ENCODE data around the gene CEL. TPM values are rescaled to one million over a fixed set of nuclear protein-coding genes. Genes with fewer than 3 reads are reported as not detected.

Gene CEL
- total and polyA plus RNA-seq, 10 of the 15 experiments (the other 5 are each of a cell fraction or from before 2014, with no cell fraction given) = 0.05 to 4.1 (median 0.29) TPM; not detected in 2

- Histone ChIP-seq H3K4me3 (no peak overlapping the region), H3K9me3 (replicated peaks; ENCODE audit: control insufficient read depth, insufficient read depth, low read length) (no peaks in the 10 kb centered on the region), H3K4me2 (ENCODE audit: control insufficient read depth, insufficient read depth) (no peak overlapping the region), H3K79me2 (ENCODE audit: control insufficient read depth, insufficient read depth, low read length) (no peaks in the 10 kb centered on the region), H3K36me3 (ENCODE audit: control insufficient read depth in 2 of 2, insufficient read depth in 2 of 2, low read length in 1 of 2) (no peaks in the 10 kb centered on the region), H2AFZ (ENCODE audit: control insufficient read depth, low read depth, low read length) (no peak overlapping the region), H4K20me1 (ENCODE audit: control insufficient read depth, insufficient read depth) (no peaks in the 10 kb centered on the region), H3K9ac (ENCODE audit: control insufficient read depth, insufficient read depth, low read length) (no peak overlapping the region), H3K27me3 (replicated peaks in 1 of 2; ENCODE audit: control insufficient read depth in 2 of 2, insufficient read depth in 2 of 2, low read length in 1 of 2) (no peaks in the 10 kb centered on the region; a peak in 1 of 4 replicates), H3K27ac (ENCODE audit: control insufficient read depth, insufficient read depth) (no peak overlapping the region), H3K4me1 (ENCODE audit: control insufficient read depth, insufficient read depth, low read length) (no peaks in the 10 kb centered on the region)
- in situ Hi-C loops (cut with MboI) (no loop called here), intact Hi-C loops (cut with micrococcal nuclease; ENCODE audit: unreplicated experiment) (no loop called here)
- SMC1A ChIA-PET (ENCODE audit: uncharacterized antibody, unreplicated experiment) = interaction anchor here (1.2 kb wide), 1 partner anchor 21 kb away, joined by 3 read pairs; no protein-coding TSS in a partner anchor
- POLR2A ChIA-PET = no interaction called here
- CTCF ChIA-PET = interaction anchor here (2.6 kb wide), 1 partner anchor 69 kb away, joined by 8 read pairs; no protein-coding TSS in a partner anchor
- WGBS (ENCODE audit: insufficient coverage, insufficient replicate concordance, low lambda C conversion rate, missing lambda C conversion rate) = 43% methylated on average over 14 of the region's 14 CpGs
- DNase-seq (ENCODE audit: low read depth, low spot score) (no peak), FAIRE-seq (no peak), ATAC-seq (no peak)
- RAD21 ChIA-PET (ENCODE audit: unreplicated experiment) = no interaction called here
- TF ChIP-seq SUZ12 (IDR thresholded peaks at IDR 0.05; ENCODE audit: unreplicated experiment) = no peak
- no TSS peak for BruUV-seq (replicated peaks)
Observed at GRCh38 chr9:133078486-133078885, 16.7 kb downstream of the CEL start.

- ATAC-seq = no peak
- no TSS peak for BruUV-seq (replicated peaks)
- FAIRE-seq = no peak
- no peak for DNase-seq (ENCODE audit: low read depth, low spot score)
- no peaks in the 10 kb centered on the region for H3K36me3 ChIP-seq (ENCODE audit: control insufficient read depth in 2 of 2, insufficient read depth in 2 of 2, low read length in 1 of 2)
- no peak overlapping the region for H3K4me2 ChIP-seq (ENCODE audit: control insufficient read depth, insufficient read depth)
- no peaks in the 10 kb centered on the region for H3K79me2 ChIP-seq (ENCODE audit: control insufficient read depth, insufficient read depth, low read length)
- H3K9me3 ChIP-seq (replicated peaks; ENCODE audit: control insufficient read depth, insufficient read depth, low read length) = no peaks in the 10 kb centered on the region
- H3K27me3 ChIP-seq (replicated peaks in 1 of 2; ENCODE audit: control insufficient read depth in 2 of 2, insufficient read depth in 2 of 2, low read length in 1 of 2) = no peaks in the 10 kb centered on the region; a peak in 1 of 4 replicates
- H3K4me1 ChIP-seq (ENCODE audit: control insufficient read depth, insufficient read depth, low read length) = no peaks in the 10 kb centered on the region
- no peaks in the 10 kb centered on the region for H4K20me1 ChIP-seq (ENCODE audit: control insufficient read depth, insufficient read depth)
- POLR2A ChIA-PET = interaction anchor here (0.5 to 0.6 kb wide), 2 partner anchors 198 to 240 kb away, joined by 4 to 7 read pairs; no protein-coding TSS in a partner anchor
- no peak overlapping the region for H3K4me3 ChIP-seq
- RAD21 ChIA-PET (ENCODE audit: unreplicated experiment) = no interaction called here
- in situ Hi-C loops (cut with MboI) = no loop called here
- SMC1A ChIA-PET (ENCODE audit: uncharacterized antibody, unreplicated experiment) = no interaction called here
- no peak overlapping the region for H2AFZ ChIP-seq (ENCODE audit: control insufficient read depth, low read depth, low read length)
- intact Hi-C loops (cut with micrococcal nuclease; ENCODE audit: unreplicated experiment) = no loop called here
- 43% methylated on average over 7 of the region's 7 CpGs for WGBS (ENCODE audit: insufficient coverage, insufficient replicate concordance, low lambda C conversion rate, missing lambda C conversion rate)
- no peak for TF ChIP-seq ZBTB11 (CRISPR knock-in tag; IDR thresholded peaks at IDR 0.05)
- TF ChIP-seq KLF5 (IDR thresholded peaks at IDR 0.05; ENCODE audit: partially characterized antibody) = no peak
- TF ChIP-seq RAD51 (IDR thresholded peaks at IDR 0.05) = no peak
- no peak for TF ChIP-seq BRCA1 (IDR thresholded peaks at IDR 0.05; ENCODE audit: low read depth, low read length)
- no peak for TF ChIP-seq ZNF274 (IDR thresholded peaks at IDR 0.05; ENCODE audit: insufficient read depth, insufficient read length)
- no peak for TF ChIP-seq SUPT20H (IDR thresholded peaks at IDR 0.05; ENCODE audit: borderline replicate concordance, control insufficient read depth, low read depth, low read length)
- TF ChIP-seq SMC3 (IDR thresholded peaks at IDR 0.05; ENCODE audit: borderline replicate concordance, low read length) = no peak
- no peak for TF ChIP-seq TARDBP (IDR thresholded peaks at IDR 0.05; ENCODE audit: borderline replicate concordance)
- no peak for TF ChIP-seq ZZZ3 (IDR thresholded peaks at IDR 0.05; ENCODE audit: control insufficient read depth, insufficient read length, low read depth)
- no peak overlapping the region for H3K27ac ChIP-seq (ENCODE audit: control insufficient read depth, insufficient read depth)
- CTCF ChIA-PET = interaction anchor here (1.3 kb wide), 1 partner anchor 64 kb away, joined by 6 read pairs; no protein-coding TSS in a partner anchor
- H3K9ac ChIP-seq (ENCODE audit: control insufficient read depth, insufficient read depth, low read length) = no peak overlapping the region
Observed at GRCh38 chr9:133080161-133080560, 18.4 kb downstream of the CEL start.
